GM19043 (cell line): ENCODE data around the gene NPAS2.

Source experiments
- ATAC-seq: cut with Tn5 transposase; IDR thresholded peaks from one replicate; pipeline ENCODE4 v1.9.1; 2021; ENCODE audit warnings: low read depth; ENCODE audit not compliant: unreplicated experiment

NPAS2 gene

DNA sequence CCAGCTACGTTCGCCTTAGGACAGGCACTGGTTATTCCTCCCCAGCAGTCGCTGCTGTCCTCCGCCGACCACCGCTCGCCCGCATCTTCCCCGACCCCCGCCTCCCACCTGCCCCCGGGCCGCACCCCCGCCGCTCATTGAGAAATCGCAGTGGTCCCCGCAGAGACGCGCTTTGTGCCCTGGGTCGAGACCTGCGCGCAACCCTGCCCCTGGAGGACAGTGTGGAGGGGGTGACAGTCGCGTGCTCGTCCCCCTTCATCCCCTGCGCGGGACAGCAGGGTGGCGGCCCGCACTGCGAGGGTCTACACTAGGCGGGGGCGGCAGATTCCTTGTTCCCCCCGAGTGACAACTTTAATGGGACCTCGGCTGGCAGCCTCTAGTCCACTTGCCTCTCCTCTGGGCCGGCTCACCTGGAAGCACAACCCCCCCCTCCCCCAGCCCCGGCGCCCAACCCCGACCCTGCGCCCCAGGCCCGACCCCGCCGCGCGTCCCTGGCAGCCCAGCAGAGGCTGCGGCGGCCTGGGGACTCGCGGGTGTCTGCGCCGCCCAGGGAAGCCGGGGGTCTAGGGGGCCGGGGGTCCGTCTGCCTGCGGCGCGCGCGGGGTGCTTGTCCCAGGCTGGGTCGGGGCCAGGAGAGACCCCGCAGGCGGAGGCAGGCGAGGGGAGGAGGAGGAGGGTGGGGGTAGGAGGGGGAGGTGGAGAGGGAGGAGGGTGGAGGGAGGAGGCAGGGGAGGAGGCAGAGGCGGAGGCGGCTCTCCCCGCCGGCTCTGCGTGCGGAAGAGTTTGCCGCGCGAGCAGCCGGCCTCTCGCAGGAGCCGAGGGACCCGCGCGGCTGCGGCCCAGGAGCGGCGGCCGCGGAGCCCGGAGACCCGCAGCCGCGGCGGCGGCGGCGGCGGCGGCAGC lies at the start of gene NPAS2:
NPAS2 (plus strand) TSS at position 770 of the 903 bp plus-strand sequence. CDS start 84,616 bp downstream, outside the sequence.
- ATAC-seq, result no peak

DNA sequence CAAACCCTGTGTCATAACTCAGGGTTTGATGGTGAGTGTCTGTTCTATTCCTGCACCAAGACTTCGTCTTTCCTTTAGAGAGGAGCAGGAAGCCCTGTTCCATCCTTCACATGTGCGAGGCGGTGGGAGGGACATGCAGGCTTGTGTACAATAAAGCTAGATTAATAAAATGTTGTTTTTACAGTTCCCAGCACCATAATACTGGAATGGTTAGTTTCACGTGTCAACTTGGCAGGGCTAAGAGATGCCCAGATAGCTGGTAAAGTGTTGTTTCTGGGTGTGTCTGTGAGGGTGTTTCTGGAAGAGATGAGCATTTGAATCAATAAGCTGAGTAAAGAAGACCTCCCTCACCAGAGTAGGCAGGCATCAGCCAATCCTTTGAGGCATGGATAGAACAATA lies 48.8 kb upstream of the NPAS2 start:
- ATAC-seq, result no peak

DNA sequence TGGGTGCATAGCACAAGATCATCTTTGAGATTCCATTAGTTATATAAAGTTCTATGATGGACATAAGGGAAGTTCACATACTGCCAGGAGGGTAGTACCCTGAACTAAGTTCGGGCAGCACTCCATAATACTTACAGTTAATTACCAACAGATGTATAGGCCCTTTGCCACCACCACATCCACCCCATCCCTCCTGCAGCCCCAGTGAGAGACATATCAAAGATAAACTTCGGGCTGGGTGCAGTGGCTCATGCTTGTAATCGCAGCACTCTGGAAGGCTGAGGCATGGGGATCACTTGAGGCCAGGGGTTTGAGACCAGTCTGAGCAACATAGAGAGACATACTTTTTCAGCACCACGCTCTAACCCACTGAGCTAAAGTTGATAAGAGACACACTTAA lies 46.4 kb upstream of the NPAS2 start:
- ATAC-seq, result no peak

GRCh38 chr2:100776445-100776844 lies 43.5 kb upstream of the NPAS2 start:
- ATAC-seq, result no peak

DNA sequence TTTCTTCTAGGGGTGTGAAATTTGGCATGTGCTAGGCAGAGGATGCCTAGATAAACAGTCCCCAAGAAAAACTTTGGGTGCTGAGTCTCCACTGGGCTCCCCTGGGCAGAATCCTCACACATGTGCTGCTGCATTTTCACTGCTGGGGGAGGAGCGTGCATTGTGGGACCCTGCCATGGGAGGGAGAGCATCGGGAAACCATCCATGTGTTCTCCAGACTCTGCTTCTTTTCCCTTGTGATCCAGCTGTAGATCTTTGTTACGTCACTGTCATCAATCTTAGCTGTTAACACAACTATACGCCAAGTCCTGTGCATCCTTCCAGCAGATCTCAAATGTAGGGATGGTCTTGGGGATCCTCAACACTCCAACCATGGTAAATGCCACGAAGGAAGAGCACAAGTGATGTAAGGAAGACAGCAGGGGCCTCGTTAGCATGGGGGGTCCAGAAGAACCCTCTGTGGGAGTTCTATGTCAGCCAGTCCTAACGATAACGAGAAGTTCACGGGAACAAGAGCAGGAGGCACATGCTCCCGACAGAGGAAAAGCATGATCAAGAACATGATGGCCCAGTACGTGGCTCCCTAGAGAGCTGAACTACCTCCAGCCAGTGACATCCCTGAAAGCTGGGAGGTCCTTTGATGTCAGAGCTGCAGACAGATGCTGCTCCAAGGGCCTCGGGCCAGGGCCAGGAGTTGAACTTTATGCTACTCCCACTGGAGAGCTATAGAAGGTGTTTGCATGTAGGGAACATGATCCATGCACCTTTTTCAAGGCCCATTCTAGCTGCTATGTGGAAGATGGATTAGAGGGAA lies 41.1 kb upstream of the NPAS2 start:
- ATAC-seq, result no peak

DNA sequence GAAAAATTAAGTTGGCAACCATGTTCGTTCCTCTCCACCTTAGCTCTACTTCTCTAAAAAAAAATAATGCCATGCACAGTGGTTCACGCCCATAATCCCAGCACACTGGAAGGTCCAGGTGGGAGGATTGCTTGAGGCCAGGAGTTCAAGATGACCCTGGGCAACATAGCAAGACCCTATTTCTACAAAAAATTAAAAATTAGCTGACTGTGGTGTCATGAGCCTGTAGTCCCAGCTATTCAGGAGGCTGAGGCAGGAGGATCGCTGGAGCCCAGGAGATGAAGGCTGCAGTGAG lies 40.1 kb upstream of the NPAS2 start:
- no peak for ATAC-seq

GRCh38 chr2:100780203-100781008 lies 39.5 kb upstream of the NPAS2 start:
- no peak for ATAC-seq

GRCh38 chr2:100781009-100781325 lies 39.0 kb upstream of the NPAS2 start:
- no peak for ATAC-seq

GRCh38 chr2:100781523-100782379 lies 38.2 kb upstream of the NPAS2 start:
- no peak for ATAC-seq

GRCh38 chr2:100782380-100782878 lies 37.5 kb upstream of the NPAS2 start:
- ATAC-seq, result no peak

DNA sequence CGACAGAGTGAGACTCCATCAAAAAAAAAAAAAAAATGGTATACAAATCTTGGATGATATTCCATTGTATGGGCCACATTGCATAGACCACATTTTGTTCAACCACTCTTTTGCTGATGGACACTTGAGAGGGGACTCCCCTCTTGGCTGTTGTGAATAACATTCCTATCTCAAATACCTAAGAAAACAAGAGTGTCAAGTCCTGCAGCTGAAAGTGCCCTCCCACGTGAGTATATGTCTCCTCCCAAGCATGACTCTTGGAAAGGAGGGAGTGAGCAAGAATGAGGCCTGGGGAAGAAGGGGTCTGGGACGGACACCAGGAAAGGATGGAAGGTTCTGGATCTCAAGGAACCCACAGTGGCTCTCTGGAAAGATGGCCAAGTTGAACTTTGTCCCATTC lies 36.0 kb upstream of the NPAS2 start:
- ATAC-seq, result no peak

DNA sequence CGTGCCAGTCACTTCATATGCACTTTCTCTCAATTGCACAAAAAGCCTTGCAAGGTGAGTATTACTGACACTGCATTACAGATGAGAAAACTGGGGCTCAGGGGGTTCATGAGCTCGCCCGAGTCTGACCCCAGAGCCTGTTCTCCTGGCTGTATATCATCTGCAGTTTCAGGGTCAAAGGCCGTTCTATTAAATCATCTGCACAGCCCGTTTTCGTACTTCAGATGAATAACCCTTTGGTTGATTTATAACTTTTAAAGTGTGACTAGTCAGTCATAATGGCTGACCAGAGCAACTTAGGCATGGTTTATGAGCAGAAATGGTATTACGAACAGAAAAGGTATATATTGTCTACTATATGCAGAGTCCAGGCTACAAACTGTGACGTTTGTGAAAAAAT lies 35.3 kb upstream of the NPAS2 start:
- no peak for ATAC-seq

- ATAC-seq, result no peak
Observed at GRCh38 chr2:100785626-100786296, 34.2 kb upstream of the NPAS2 start.

GRCh38 chr2:100786297-100786658 lies 33.7 kb upstream of the NPAS2 start:
- no peak for ATAC-seq

GRCh38 chr2:100786985-100787384 lies 33.0 kb upstream of the NPAS2 start:
- no peak for ATAC-seq

DNA sequence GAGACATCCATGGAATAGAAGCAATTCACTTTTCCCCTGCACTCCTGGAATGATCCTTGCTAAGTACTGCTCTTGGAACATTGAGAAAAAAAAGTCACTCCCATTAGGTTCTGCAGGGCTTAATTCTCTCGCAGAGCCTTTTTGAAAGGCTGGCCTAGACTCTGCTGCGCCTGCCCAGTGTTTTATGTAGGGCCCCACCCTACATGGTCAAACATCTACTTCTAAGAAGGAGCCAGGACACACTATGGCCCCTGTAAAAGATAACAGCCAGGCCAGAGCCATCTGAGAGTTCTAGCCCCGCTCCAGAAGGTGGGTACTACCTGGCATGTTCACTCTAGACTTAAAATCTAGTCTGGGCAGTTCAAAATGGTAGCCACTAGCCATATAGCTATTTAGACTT lies 30.6 kb upstream of the NPAS2 start:
- no peak for ATAC-seq

- no peak for ATAC-seq
Observed at GRCh38 chr2:100791294-100791935, 28.5 kb upstream of the NPAS2 start.

DNA sequence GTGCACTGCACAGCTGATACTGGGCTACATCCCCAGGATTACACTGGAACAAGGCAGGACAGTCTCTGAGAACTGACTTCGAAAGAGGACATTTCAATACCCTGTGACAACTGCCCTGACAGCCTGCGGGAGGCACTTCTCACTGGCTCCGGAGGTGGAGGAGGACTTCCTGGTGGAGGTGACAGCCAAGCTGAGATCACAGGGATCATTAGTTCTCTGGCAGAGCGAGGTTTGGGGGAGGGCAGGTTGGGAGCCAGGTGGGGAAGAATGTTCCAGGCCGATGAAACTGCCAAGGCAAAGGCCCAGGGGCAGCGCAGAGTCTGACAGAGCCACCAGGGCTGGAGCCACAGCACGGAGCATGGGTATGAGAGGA lies 28.0 kb upstream of the NPAS2 start:
- ATAC-seq, result no peak

DNA sequence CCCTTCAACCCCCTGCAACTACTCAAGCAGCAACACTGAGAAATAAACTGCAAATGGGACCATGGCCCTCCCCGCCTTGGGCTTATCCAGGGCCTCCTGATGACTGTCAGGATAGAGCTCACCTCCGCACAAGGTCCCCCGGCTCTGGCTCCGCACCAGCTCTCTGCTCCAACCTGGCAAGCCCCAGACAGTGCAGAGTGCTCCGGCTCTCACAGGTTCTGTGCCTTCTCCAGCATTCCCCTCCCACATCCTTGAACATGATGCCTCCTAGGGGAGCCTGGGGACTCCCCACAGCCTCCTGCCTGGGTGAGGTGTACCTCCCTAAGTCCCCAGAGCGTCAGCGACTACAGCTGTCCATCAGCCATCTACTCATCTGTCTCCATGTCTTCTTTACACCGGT lies 26.7 kb upstream of the NPAS2 start:
- ATAC-seq, result no peak
